CD4-positive, alpha-beta T cell treated with Interleukin-10 for 1 hour (primary cell): Measurements from ENCODE around the gene PRKCA.

Source experiments
- DNase-seq: peaks from one replicate; pipeline ENCODE4 v3.0.0-alpha.2; 2020

PRKCA gene

GRCh38 chr17:66420961-66421371 lies 118.6 kb downstream of the PRKCA start:
- no peak for DNase-seq

GRCh38 chr17:66422186-66422585 lies 119.8 kb downstream of the PRKCA start:
- no peak for DNase-seq

- no peak for DNase-seq
These were observed 120.9 kb downstream of the PRKCA start for GRCh38 chr17:66423056-66423955.

- no peak for DNase-seq
These were observed 123.5 kb downstream of the PRKCA start for GRCh38 chr17:66425756-66426396.

- DNase-seq = peak; percentile 67
These were observed 124.1 kb downstream of the PRKCA start for GRCh38 chr17:66426397-66427033.

GRCh38 chr17:66427134-66427533 lies 124.7 kb downstream of the PRKCA start:
- DNase-seq = no peak

GRCh38 chr17:66429680-66430079 lies 127.3 kb downstream of the PRKCA start:
- no peak for DNase-seq

- DNase-seq = no peak
These were observed 128.7 kb downstream of the PRKCA start for GRCh38 chr17:66430846-66431795.

- no peak for DNase-seq
These were observed 129.5 kb downstream of the PRKCA start for GRCh38 chr17:66431910-66432309.

- DNase-seq = no peak
These were observed 130.1 kb downstream of the PRKCA start for GRCh38 chr17:66432411-66432957.

- DNase-seq = no peak
These were observed 130.7 kb downstream of the PRKCA start for GRCh38 chr17:66432996-66433551.

GRCh38 chr17:66435182-66435581 lies 132.8 kb downstream of the PRKCA start:
- no peak for DNase-seq

- DNase-seq = no peak
These were observed 134.2 kb downstream of the PRKCA start for GRCh38 chr17:66436631-66437030.

GRCh38 chr17:66437476-66438026 lies 135.1 kb downstream of the PRKCA start:
- no peak for DNase-seq

- no peak for DNase-seq
These were observed 135.7 kb downstream of the PRKCA start for GRCh38 chr17:66438101-66438500.

- DNase-seq = no peak
These were observed 138.8 kb downstream of the PRKCA start for GRCh38 chr17:66441101-66441661.

- DNase-seq = no peak
These were observed 140.8 kb downstream of the PRKCA start for GRCh38 chr17:66443166-66443565.

- DNase-seq = no peak
These were observed 141.2 kb downstream of the PRKCA start for GRCh38 chr17:66443606-66444005.

GRCh38 chr17:66444031-66444430 lies 141.6 kb downstream of the PRKCA start:
- no peak for DNase-seq

GRCh38 chr17:66445229-66445628 lies 142.8 kb downstream of the PRKCA start:
- DNase-seq = no peak

- DNase-seq = no peak
These were observed 144.0 kb downstream of the PRKCA start for GRCh38 chr17:66446419-66446818.
